DMS 273 (cell line): ENCODE results near the gene SYT13.
A peak's percentile ranks its signal among the peaks of the same experiment; 100 is the strongest.

Source experiments
- DNase-seq: peaks from one replicate; lab custom pipeline; 2025; ENCODE audit not compliant: unreplicated experiment; lab: John Stamatoyannopoulos, UW

Gene SYT13

GRCh38 chr11:45313171-45313865, 27.2 kb upstream of the SYT13 start:
- no peak for DNase-seq

GRCh38 chr11:45305874-45306623, 19.9 kb upstream of the SYT13 start:
- DNase-seq = no peak

DNA sequence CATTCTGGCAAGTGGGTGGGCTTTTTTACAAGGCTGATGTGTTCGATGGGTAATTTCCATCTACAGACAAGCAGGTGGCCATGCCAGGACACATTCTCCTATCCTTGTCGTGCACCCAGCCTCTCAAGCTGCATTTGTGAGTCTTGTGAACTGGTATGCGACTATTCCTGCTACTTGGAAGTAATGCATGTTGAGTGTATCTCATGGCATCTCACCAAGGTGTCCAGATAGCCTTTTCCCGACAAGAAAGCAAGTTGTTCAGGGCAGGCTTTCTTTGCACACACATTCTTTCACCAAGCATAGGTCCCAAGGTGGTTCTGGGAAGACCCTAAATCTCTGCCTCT, 18.8 kb upstream of the SYT13 start:
- no peak for DNase-seq

GRCh38 chr11:45304111-45304991, 18.2 kb upstream of the SYT13 start:
- no peak for DNase-seq

- DNase-seq = no peak
These were observed 17.2 kb upstream of the SYT13 start for GRCh38 chr11:45303316-45303715.

DNA sequence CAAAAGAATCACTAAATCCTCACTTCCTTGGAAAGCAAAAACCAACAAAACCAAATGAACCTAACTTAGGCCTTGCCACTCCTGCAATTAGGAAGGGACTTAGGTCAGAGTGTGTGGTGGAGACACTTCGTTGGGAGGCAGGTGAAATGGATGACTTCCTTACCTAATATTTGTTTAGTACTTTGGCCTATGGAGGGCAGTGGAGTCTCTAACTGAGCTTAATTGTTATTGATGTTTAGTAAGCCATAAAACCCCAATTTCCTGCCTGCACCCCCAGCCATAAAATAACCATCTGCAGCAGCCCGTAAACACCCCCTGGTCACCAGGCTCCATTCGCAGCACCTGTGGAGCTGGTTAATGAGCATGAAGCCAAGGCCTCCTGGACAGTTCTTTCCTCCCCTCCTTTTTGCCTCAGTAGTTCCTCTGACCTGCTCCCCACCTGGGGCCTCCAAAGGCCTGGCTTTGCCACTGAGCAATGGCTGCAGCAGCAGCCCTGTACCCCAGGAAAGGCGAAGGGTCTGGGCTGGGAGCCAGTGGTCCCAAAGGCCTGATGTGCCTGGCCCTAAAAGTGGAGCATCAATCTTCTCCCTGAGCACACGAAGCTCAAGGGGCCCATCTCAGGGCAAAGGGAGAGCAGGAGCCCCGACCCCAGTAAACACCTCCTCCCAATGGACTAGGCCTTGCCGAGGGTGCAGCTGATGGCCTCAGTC, 15.6 kb upstream of the SYT13 start:
- no peak for DNase-seq

DNA sequence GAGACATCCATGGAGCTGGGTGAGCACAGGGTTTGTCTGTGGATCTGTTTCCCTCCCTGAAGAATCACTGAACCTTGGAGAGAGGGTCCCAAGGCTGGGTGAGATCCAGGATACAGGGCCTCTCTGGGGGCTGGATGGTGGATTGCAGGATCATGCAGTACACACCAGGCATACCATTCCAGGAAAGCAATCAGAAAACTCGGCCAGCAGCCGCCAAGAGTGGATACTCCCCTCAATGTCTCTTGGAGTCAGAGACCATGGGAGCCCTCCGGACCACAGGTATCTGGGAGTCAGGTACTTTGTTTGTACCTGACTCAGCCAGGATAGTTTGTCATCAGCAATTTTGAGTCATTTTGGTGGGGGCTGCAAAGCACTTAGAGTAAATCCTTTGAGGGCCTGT, 14.6 kb upstream of the SYT13 start:
- no peak for DNase-seq

DNA sequence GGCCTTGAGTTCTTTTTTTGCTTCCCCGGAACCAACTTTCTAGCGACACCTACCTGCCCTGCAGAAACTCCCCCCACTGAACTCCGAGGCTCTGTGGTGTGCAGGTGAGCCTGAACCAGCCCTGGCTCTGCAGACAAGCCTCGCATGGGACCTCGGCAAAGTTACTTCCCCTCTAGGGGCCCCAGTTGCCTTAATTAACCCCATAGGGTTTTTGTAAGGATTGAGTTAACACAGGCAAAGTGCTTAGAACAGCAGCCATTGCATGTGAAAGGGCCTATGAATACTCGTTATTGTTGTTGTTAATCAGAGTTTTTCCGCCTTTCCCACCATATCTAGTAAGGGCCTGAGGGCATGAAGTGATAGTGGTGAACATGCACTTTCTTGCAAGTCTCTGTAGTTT, 12.6 kb upstream of the SYT13 start:
- no peak for DNase-seq

GRCh38 chr11:45296075-45296474, 9.9 kb upstream of the SYT13 start:
- no peak for DNase-seq

- no peak for DNase-seq
These were observed 8.4 kb upstream of the SYT13 start for GRCh38 chr11:45294499-45294898.

DNA sequence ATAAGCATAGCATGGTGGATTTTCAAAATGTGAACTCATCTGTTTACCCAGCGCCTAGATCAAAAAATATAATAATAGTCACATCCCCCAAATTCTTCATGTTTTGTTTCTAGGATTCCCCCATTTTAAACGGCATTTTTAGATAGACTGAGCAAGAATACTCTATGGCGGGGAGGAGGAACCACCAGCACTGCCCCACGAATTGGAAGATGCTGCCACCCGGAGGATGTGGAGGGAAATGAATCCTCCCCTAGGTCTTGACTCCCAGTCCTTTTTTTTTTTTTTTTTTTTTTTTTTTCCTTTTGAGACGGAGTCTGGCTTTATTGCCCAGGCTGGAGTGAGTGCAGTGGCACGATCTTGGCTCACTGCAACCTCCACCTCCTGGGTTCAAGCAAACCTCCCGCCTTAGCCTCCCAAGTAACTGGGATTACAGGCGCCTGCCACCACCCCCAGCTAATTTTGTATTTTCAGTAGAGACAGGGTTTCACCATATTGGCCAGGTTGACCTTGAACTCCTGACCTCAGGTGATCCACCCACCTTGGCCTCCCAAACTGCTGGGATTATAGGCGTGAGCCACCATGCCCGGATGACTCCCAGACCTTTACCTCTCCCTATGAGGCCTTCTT, 7.5 kb upstream of the SYT13 start:
- DNase-seq = peak; percentile 86

DNA sequence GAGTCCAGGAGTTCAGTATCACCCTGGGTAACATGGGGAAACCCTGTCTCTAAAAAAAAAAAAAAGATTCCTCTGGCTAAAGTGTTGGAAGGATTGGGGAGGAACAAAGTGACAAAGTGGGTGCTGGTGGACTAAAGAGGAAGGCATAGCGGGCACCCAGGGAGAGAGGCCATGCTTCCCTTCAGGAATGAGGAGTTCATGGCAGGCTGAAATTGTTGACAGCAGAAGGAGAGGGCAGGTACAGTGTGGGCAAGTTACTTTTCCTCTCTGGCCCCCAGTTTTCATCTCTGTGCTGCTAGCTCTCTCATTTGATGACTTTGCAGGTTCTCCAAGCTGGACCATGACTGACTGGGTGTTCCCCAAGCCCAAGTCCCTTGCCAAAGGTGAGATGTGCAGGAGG, 4.4 kb upstream of the SYT13 start:
- no peak for DNase-seq

- no peak for DNase-seq
These were observed 3.2 kb upstream of the SYT13 start for GRCh38 chr11:45289369-45289768.

- no peak for DNase-seq
These were observed 2.2 kb upstream of the SYT13 start for GRCh38 chr11:45288339-45288738.

DNA sequence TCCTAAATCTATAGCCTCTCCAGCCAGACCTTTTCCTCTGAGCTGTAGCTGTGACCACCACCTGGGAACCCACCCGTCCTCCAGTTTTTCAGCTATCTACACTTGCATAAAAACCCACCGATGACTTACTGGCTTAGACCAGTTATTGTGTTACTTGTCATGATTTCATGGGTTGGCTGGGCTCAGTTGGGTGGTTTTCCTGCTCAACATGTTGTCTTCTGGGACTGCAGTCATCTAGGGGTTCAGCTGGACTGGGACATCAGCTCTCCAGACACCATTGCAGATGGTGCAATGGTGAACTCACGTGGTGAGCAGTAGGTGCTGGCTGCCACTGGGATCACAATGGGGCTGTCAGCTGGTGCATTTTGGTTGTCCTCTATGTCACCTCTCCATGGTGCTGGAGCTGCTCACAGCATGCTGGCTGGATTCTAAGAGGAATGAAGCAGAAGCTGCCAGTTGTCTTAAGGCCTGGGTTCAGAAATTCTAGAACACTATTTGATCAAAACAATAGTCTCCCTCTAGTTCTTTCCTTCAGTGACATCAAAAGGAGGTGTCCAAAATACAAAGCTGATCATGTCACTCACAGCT, 1.3 kb upstream of the SYT13 start:
- DNase-seq = no peak

- DNase-seq = no peak
These were observed 802 bp downstream of the SYT13 start for GRCh38 chr11:45285250-45285828.

- no peak for DNase-seq
These were observed 4.1 kb downstream of the SYT13 start for GRCh38 chr11:45282081-45282480.

DNA sequence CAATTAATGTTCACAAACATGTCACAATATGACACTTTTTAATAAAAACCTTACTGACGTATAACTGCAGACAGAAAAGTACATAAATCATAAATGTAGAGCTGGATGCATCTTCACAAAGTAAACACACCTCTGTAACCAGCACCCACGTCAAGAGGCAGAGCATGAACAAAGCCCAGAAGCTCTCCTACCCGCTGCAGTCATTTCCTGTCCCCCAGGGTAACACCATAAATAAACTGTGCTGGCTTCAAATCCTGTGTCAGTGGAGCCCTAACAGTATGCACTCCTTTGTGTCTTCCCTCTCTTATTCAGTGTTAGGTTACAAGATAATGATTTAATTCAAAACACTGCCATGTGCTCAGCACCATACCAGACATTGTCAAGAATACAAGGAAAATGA, 5.7 kb downstream of the SYT13 start:
- no peak for DNase-seq

DNA sequence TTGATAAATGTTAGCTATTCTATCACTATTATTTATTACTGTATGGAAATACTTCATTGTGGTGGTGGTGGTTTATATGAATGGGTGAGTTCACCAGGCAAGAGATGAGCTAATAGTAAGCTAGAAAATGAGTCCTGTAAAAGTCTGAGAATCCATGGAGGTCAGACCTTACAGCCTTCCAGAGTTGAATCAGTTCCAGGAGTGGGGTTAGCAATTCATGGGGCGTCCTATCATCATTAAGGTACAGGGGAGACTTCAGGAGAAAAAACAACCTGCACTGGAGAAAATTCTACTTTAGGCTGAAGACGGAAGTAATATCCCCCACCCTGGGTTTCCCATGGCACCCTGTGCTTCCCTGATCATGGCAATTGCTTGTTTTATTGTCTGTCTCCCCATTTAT, 6.5 kb downstream of the SYT13 start:
- DNase-seq = no peak

DNA sequence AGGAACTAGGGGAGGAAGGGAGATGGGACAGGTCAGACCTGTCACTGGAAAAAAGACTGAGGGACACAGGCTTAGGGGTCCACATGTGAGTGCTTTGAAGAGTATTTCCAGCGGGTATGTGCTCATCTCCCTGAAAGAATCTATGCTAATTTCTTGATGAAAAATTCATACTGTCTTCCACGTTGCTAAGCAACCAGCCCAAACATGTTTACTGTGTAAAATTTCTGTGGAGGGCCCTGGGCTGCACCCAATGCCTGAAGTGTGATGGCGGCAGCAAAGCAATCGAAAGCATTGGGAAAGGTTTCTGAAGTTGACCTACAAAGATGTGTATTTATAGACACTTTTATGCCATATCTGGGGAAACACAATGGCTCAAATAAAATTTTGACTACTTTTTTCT, 7.4 kb downstream of the SYT13 start:
- DNase-seq = peak; percentile 8
